Keratinocyte (primary cell): ENCODE data around the gene CCNI.

ENCODE experiments used
- EZH2 ChIP-seq: IDR thresholded peaks from one replicate; pipeline ENCODE4 v1.6.1; 2012; ENCODE audit warnings: inconsistent platforms, mild to moderate bottlenecking, low read length, moderate library complexity
- TF ChIP-seq, protein P1 (sequence below), 3 experiments: IDR thresholded peaks in 1 of 3; conservative IDR thresholded peaks in 1 of 3; optimal IDR thresholded peaks in 1 of 3; 2 replicates in 2 of 3; 3 replicates in 1 of 3; pipeline versions ENCODE3 to v1.5.1; 2011; ENCODE audit warnings: low read length in 3 of 3, mild to moderate bottlenecking in 3 of 3, moderate library complexity in 2 of 3, control low read depth in 1 of 3, inconsistent platforms in 1 of 3; ENCODE audit not compliant: insufficient read depth in 2 of 3; ENCODE audit errors: extremely low read depth in 1 of 3

DNA sequence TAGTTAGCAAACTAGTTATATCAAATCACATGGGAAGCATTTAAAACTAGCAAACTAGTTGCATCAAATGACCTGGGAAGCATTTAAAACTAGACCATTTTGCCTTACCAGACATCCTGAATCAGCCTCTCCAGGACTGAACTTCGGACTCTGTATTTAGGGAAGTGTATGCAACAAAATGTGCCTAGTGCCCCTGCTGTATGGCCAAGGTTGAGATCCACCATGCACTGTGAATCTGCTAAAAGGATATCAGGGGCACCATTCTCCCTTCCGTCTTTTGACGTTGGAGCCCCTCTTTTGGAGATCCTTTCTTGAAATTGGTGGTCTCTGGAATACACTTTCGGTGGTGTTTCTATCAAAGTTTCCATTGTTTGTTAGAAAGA lies 49.5 kb downstream of the CCNI start:
- TF ChIP-seq, protein P1, sequence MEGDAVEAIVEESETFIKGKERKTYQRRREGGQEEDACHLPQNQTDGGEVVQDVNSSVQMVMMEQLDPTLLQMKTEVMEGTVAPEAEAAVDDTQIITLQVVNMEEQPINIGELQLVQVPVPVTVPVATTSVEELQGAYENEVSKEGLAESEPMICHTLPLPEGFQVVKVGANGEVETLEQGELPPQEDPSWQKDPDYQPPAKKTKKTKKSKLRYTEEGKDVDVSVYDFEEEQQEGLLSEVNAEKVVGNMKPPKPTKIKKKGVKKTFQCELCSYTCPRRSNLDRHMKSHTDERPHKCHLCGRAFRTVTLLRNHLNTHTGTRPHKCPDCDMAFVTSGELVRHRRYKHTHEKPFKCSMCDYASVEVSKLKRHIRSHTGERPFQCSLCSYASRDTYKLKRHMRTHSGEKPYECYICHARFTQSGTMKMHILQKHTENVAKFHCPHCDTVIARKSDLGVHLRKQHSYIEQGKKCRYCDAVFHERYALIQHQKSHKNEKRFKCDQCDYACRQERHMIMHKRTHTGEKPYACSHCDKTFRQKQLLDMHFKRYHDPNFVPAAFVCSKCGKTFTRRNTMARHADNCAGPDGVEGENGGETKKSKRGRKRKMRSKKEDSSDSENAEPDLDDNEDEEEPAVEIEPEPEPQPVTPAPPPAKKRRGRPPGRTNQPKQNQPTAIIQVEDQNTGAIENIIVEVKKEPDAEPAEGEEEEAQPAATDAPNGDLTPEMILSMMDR (optimal IDR thresholded peaks at IDR 0.05 in 1 of 3, IDR thresholded peaks at IDR 0.05 in 1 of 3, conservative IDR thresholded peaks at IDR 0.05 in 1 of 3; ENCODE audit: extremely low read depth in 1 of 3, insufficient read depth in 2 of 3, low read length in 3 of 3): no peak
- no peak for TF ChIP-seq EZH2
